NCI-H226 (cell line): ENCODE results near the gene ALPI.

Source experiments
- DNase-seq: peaks from one replicate; pipeline ENCODE4 v3.0.0-alpha.2; 2015

Gene ALPI

DNA sequence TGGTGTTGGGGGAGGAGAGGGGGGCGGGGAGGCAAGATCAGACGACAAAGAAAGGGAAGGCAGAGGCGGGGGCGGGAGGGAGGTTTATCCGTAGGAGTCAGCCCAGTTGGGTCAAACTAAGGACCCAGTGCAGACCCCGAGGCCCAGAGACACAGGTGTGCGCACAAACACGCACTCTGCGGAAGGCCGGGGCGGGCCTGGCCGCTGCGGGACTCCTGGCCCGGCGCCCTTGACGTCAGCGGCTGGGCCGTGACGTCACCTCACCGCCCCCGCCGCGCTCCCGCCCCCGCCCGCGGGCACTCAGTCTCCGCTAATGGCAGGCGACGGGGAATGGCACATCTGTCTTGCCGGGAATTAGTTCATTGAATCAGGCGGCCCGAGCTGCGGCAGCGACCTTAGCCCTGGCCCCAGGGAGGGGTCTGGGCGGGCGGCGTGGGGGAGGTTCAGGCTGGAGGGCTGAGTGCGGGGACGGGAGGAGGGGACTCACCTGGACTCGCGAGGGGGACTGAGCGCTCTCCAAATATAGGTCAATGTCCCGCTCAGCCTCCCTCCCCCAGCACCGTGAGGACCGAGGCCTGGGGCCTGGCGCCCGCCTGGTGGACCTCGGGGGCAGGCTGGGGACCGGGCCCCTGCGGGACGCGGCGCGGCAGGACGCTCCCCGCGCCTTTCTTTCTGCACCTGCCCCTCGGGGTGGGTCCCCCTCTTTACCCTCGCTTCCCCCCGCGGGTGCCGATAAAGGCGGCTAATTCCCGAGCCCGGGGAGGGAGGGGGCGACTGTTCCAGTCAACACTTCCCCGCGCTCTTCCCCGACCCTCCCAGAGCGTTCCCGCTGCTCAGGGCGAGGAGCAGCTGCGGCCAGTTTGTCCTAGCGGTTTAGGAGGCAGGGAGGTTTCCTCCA is 47.2 kb downstream of the ALPI start:
- DNase-seq, result no peak

GRCh38 chr2:232503809-232504323 is 47.9 kb downstream of the ALPI start:
- DNase-seq, result no peak

DNA sequence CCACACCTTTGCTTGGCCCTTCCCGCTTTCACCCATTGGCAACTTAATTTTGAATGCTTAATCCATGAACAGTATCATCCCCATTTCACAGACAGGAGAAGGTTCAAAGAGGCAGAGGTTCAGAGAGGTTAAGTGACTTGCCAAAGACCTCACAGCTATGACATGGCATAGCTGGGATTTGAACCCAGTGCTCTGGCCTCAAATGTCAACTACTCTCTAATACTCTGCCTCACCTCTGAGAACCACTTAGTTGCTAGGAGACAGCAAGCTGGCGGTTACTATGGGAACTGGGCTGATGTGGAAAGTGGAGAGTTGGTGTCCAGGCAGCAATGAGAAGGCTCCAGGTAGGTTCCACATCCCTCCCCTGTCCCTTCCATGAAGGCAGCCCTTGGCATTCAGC is 48.5 kb downstream of the ALPI start:
- no peak for DNase-seq

DNA sequence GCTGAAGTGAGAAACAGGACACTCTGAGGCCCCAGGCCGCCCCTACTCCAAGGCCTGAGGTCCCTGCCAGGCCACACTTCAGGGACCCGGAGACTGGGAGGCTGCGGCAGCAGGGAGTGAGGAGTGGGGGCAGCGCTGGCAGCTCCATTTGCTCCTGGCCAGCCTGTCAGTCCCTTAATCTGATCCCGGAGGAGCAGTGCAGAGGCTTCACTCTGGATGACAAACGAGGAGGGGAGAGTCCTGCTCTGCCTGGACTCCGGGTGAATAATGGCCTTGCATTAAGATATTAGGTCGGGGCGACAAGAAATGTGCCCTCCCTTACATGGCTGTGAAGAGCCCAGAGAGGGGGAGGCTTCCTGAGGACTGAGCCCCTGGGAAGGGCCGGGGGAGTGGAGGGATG is 49.9 kb downstream of the ALPI start:
- no peak for DNase-seq

- DNase-seq, result no peak
These were observed 50.8 kb downstream of the ALPI start for GRCh38 chr2:232506709-232507108.

DNA sequence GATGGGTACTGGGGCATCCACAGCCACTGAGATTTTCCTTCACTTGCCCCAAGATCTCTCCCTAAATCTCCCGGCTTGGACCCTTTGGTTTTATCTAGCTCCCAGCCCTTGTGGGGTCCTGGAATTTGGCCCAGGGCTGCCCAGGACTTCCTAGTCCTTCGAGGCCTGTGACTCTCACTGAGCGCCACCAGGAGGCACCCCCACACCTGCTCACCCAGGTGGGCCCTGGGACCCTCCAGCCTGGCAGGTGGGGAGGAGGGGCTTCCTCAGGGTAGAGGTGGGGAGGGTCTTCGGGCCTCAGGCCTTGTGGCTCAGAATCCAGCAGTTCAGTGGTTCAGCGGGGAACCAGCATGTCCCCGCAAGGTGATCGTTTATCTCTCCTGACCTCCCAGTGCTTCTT is 52.3 kb downstream of the ALPI start:
- no peak for DNase-seq
